ENCODE data around the gene PPARG. TPM values are rescaled to one million over a fixed set of nuclear protein-coding genes. Genes with fewer than 3 reads are reported as not detected.
"Not testable (repeated sequence)": the region's sequence is repeated elsewhere in the genome, so short reads cannot be mapped to it uniquely, and the experiment has no call there.

The PPARG gene
- polyA plus RNA-seq, 6 donors from 2014 or later, result not detected

DNA sequence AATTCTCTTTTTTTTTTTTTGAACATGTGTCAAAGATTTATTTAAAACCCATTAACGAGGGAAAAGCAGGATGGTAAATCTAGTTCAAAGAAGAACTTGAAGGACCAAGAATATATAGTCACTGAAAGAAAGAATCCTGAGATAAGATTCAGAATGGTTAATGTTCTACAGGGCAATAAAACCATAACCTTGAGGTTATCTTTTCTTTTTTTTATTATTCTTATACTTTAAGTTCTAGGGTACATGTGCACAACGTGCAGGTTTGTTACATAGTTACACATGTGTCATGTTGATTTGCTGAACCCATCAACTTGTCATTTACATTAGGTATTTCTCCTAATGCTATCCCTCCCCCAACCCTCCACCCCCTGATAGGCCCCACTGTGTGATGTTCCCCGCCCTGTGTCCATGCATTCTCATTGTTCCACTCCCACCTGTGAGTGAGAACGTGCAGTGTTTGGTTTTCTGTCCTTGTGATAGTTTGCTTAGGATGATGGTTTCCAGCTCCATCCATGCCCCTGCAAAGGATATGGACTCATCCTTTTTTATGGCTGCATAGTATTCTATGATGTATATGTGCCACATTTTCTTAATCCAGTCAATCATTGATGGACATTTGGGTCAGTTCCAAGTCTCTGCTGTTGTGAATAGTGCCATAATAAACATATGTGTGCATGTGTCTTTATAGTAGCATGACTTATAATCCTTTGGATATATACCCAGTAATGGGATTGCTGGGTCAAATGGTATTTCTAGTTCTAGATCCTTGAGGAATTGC lies 97.8 kb downstream of the PPARG start:
- H3K4me1 Mint-ChIP-seq; H3K36me3 Mint-ChIP-seq; DNase-seq; ATAC-seq (ENCODE audit: low read depth in 2 of 2); H3K4me3 Mint-ChIP-seq; H3K27ac Mint-ChIP-seq: not testable (repeated sequence)
- H3K9me3 Mint-ChIP-seq, result peaks cover 0 to 18% (median 4%) of the 10 kb centered on the region in 7 donors
- H3K27me3 Mint-ChIP-seq, result peaks cover 20 to 41% (median 23%) of the 10 kb centered on the region in 3 donors

DNA sequence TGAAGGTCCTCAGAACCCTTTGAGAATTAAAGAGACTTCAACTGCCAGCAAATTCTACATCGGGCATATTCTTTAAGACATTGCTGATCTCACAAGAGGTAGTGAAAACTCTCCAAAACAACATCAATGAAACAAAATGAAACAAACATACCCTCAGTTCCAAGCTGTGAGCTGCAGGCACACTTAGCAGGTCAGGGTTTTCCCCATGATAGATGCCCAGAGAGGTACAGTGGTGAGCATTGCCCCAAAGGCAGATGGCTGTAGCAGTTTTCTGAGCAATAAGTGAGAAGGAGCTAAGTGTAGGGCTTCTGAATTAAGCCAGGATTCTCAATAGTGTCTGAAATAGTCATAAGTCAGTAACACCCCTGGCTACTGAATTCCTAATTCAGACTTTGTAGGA lies 99.3 kb downstream of the PPARG start:
- peaks cover 24 to 41% (median 28%) of the 10 kb centered on the region in 3 donors for H3K27me3 Mint-ChIP-seq
- no peak overlapping the region for H3K4me3 Mint-ChIP-seq
- no peak overlapping the region for H3K27ac Mint-ChIP-seq
- no peak for DNase-seq
- no peaks in the 10 kb centered on the region for H3K4me1 Mint-ChIP-seq
- no peak for ATAC-seq (ENCODE audit: low read depth in 2 of 2)
- peaks cover 0 to 18% (median 4%) of the 10 kb centered on the region in 7 donors for H3K9me3 Mint-ChIP-seq
- no peaks in the 10 kb centered on the region for H3K36me3 Mint-ChIP-seq

DNA sequence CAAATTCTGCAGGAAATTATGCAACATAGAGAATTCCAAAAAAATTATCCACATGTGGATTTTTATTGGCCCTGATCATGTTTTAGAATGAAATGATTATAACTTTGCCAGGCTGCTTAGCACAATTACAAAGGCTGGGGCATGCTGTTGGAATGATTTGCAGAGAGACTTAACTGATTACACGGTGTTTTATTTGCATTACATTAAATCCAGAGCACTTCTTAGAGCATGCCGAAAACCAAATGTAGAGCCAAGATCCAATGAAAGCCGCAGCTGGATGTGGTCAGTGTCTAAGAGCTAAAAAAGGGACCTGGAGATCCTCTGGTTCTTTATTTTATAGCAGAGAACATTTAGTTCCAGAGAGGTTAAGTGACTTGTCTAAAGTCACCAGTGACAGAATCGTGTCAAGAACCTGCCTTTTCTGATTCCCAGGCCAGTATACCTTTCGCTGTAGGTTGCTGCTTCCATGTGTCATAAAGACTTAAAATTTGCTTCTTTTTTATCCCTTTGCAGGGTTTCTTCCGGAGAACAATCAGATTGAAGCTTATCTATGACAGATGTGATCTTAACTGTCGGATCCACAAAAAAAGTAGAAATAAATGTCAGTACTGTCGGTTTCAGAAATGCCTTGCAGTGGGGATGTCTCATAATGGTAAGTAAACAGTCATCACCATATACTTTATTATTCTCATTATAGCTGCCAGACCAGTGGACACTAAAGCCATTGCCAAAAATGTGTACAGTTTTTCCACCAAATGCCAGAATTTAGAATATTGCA lies 103.4 kb downstream of the PPARG start:
- Mint-ChIP-seq H3K4me3 (no peak overlapping the region), H3K27me3 (peaks cover 18 to 30% (median 19%) of the 10 kb centered on the region in 3 donors), H3K36me3 (no peaks in the 10 kb centered on the region), H3K27ac (no peak overlapping the region), H3K9me3 (peaks cover 0 to 11% (median 0%) of the 10 kb centered on the region in 7 donors), H3K4me1 (no peaks in the 10 kb centered on the region)
- ATAC-seq (ENCODE audit: low read depth in 2 of 2) (no peak), DNase-seq (no peak)

DNA sequence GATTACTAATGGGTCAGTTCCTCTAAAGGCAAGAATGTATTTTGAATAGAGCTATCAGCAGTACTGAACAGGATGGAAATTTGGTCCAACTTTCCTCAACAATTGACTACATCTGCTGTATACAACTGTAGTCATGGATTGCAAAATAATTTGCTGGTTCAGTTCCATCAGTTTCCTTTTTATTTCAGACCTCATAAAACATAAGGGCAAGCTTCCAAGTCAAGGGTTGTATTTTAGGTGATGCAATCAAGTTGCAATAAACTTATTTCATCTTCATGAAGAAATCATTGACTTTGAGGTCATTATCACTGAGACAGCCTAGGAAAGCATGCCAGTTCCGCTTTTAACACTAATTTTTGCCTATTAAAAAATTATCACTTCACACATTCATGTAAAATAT lies 105.0 kb downstream of the PPARG start:
- no peak for ATAC-seq (ENCODE audit: low read depth in 2 of 2)
- Mint-ChIP-seq H3K36me3 (no peaks in the 10 kb centered on the region), H3K4me3 (no peak overlapping the region), H3K9me3 (peaks cover 0 to 6% (median 0%) of the 10 kb centered on the region in 7 donors), H3K4me1 (peaks cover 0 to 6% (median 2%) of the 10 kb centered on the region in 3 donors), H3K27me3 (peaks cover 18 to 19% (median 19%) of the 10 kb centered on the region in 3 donors), H3K27ac (no peak overlapping the region)
- no peak for DNase-seq

DNA sequence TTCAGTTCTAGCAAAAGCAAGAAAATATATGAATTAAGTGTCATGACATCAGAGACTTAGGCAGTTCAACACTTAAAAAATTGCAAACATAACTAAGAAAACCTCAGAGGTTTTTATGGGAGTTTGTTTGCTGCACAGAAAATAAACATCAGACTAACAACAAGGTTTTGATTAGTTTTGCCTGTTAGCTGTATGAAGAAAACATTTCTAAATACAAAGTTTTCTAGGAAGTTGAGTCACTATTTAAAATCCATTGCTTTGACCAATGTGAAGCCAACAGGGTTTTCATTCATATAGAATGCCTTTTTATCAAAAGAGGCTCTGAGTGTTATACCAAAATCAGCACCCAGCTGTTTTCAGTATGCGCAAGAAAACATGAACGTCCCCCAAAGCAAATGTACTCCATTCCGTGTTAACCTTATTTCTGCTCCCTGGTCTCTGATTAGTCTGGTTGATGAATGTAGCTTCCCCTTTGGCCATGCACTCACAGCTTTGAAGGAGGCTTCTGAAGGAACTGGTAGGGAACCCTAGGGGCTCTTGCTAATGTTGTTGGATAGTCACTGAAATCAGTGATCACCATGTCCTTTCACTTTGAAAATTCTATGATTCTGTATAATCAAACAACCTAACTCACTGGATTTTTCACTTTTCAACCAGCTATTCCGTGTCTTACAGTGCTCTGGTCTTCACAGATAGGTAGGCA lies 105.8 kb downstream of the PPARG start:
- H3K4me1 Mint-ChIP-seq, result peaks cover 4 to 12% (median 8%) of the 10 kb centered on the region in 3 donors
- H3K9me3 Mint-ChIP-seq, result no peaks in the 10 kb centered on the region
- no peaks in the 10 kb centered on the region for H3K36me3 Mint-ChIP-seq
- H3K4me3 Mint-ChIP-seq, result no peak overlapping the region
- ATAC-seq (ENCODE audit: low read depth in 2 of 2) (no peak), DNase-seq (no peak)
- H3K27ac Mint-ChIP-seq, result no peak overlapping the region
- H3K27me3 Mint-ChIP-seq, result peaks cover 11% of the 10 kb centered on the region in 3 donors

DNA sequence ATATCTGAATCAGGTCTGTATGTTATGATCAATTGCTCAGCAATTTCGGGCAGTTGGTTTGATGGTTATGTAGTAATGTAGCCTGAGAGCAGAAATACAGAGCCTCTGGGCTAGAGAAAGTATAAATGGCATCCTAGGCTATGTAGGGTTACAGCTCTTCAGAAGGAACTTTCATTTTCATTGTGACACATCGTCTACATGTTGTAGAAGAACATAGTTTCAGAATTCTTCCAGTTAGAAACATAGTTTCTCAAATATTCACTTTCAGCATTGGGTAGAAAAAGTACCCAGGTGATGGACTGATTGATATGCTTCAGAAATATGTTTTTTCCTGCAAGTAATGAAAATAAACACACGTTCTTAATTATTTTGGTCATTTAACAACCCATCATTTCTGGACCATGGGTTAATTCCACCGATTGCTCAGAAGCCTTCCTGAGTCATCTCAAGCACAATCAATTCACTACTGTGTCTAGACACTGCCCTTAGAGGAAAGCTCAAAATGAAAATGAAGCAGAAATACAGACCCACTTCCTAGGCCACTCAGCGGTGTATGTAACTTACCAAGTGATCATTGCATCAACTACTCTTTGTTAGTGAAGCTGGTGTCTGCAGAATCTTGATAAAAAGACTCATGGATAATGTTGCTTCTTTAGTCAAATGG lies 106.6 kb downstream of the PPARG start:
- Mint-ChIP-seq H3K4me1 (peaks cover 7 to 19% (median 11%) of the 10 kb centered on the region in 3 donors), H3K27me3 (peaks cover 10 to 11% (median 11%) of the 10 kb centered on the region in 3 donors), H3K4me3 (peak overlapping the region in 2 of 8 donors; percentile 12 to 42), H3K36me3 (no peaks in the 10 kb centered on the region), H3K27ac (no peak overlapping the region), H3K9me3 (no peaks in the 10 kb centered on the region)
- no peak for DNase-seq
- no peak for ATAC-seq (ENCODE audit: low read depth in 2 of 2)

DNA sequence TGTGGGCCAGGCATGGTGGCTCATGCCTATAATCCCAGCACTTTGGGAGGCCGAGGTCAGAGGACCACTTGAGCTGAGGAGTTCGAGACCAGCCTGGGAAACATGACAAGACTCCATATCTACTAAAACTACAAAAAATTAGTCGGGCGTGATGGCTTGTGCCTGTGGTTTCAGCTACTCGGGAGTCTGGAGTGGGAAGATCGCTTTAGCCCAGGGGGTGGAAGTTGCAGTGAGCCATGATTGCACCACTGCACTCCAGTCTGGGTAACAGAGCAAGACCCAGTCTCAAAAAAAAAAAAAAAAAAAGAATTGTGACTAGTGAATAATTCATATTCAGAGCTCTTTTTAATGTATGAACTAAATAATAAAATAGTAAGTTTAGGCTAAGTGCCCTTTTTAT lies 107.6 kb downstream of the PPARG start:
- ATAC-seq (ENCODE audit: low read depth in 2 of 2), result no peak
- H3K27ac Mint-ChIP-seq, result no peak overlapping the region
- no peak overlapping the region for H3K4me3 Mint-ChIP-seq
- H3K9me3 Mint-ChIP-seq, result no peaks in the 10 kb centered on the region
- H3K4me1 Mint-ChIP-seq, result peaks cover 14 to 28% (median 21%) of the 10 kb centered on the region in 3 donors
- no peaks in the 10 kb centered on the region for H3K36me3 Mint-ChIP-seq
- DNase-seq, result no peak
- H3K27me3 Mint-ChIP-seq, result peaks cover 2 to 7% (median 3%) of the 10 kb centered on the region in 3 donors

DNA sequence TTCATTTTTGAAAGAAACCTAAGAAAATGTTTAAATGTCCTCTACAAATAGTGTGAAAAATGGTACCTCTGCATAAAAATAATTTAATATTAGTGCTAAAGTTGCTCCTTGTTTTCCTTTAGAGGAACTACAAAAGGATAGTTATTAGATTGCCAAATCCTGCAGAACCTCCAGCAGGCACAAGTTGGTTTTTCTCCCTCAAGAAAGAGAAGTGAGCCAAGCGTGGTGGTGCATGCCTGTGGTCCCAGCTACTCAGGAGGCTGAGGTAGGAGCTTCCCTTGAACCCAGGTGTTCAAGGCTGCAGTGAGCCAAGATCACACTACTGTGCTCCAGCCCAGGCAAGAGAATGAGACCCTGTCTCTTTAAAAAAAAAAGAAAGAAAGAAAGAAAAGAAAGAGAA lies 110.4 kb downstream of the PPARG start:
- Mint-ChIP-seq H3K36me3 (no peaks in the 10 kb centered on the region), H3K4me3 (peak overlapping the region in 7 of 8 donors; percentile 4 to 63 (median 40)), H3K27ac (peak overlapping the region in 3 of 6 donors; percentile 48 to 66 (median 51)), H3K4me1 (peaks cover 14 to 28% (median 21%) of the 10 kb centered on the region in 3 donors), H3K9me3 (no peaks in the 10 kb centered on the region), H3K27me3 (no peaks in the 10 kb centered on the region)
- no peak for ATAC-seq (ENCODE audit: low read depth in 2 of 2)
- DNase-seq, result no peak

DNA sequence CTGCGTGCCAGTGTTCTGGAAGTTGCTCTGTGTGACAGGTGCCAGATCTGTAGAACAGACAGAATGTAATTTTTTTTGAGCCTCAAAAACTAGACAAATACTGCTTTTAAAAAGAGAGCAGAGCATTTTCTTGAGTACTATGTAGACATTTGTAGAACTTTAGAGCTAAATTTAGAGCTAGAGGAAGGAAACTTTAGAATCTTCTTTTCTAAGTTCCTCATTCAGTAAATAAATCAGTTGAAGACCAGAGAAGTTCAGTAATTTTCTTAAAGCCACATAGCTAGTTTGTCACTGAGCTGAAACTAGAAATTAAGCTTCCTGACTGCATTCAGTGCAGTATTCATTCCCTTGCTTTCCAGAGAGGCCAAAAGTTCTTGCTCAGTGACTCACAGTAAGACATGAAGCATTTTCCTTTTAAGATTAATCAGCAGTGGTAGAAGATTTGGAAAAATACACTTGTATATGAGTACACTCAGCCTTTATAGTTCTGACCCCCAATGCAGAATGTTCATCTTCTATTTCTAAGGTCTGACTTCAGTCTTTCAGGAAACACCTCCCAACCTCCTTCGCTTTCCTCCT lies 111.8 kb downstream of the PPARG start:
- Mint-ChIP-seq H3K9me3 (no peaks in the 10 kb centered on the region), H3K27ac (peak overlapping the region in 4 of 6 donors; percentile 6 to 81 (median 30)), H3K27me3 (no peaks in the 10 kb centered on the region), H3K4me1 (peaks cover 14 to 28% (median 21%) of the 10 kb centered on the region in 3 donors), H3K4me3 (peak overlapping the region in 5 of 8 donors; percentile 22 to 45 (median 32)), H3K36me3 (no peaks in the 10 kb centered on the region)
- ATAC-seq (ENCODE audit: low read depth in 2 of 2) (no peak), DNase-seq (no peak)

DNA sequence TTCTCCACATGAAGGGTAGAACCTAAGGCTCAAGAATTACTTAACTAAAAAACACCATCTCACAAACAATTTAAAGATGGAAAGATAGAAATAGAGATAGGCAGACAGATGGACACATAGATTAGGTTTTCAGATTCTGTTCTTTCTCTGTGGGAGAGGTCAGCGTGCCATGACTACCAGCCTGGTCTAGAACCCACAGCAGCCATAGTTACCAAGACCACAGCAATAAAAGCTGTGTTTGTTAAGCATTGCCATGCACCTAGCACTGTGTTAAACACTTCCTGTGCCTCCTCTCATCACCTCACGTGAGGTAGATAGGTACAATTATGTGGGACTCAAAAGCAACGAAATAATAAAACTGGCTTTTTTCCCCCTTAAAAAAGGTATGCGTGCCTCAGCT lies 112.3 kb downstream of the PPARG start:
- peak overlapping the region in 2 of 6 donors; percentile 7 to 71 for H3K27ac Mint-ChIP-seq
- peak overlapping the region in 4 of 8 donors; percentile 2 to 45 (median 23) for H3K4me3 Mint-ChIP-seq
- H3K36me3 Mint-ChIP-seq, result no peaks in the 10 kb centered on the region
- no peaks in the 10 kb centered on the region for H3K9me3 Mint-ChIP-seq
- DNase-seq (no peak), ATAC-seq (ENCODE audit: low read depth in 2 of 2) (no peak)
- peaks cover 14 to 28% (median 21%) of the 10 kb centered on the region in 3 donors for H3K4me1 Mint-ChIP-seq
- no peaks in the 10 kb centered on the region for H3K27me3 Mint-ChIP-seq

DNA sequence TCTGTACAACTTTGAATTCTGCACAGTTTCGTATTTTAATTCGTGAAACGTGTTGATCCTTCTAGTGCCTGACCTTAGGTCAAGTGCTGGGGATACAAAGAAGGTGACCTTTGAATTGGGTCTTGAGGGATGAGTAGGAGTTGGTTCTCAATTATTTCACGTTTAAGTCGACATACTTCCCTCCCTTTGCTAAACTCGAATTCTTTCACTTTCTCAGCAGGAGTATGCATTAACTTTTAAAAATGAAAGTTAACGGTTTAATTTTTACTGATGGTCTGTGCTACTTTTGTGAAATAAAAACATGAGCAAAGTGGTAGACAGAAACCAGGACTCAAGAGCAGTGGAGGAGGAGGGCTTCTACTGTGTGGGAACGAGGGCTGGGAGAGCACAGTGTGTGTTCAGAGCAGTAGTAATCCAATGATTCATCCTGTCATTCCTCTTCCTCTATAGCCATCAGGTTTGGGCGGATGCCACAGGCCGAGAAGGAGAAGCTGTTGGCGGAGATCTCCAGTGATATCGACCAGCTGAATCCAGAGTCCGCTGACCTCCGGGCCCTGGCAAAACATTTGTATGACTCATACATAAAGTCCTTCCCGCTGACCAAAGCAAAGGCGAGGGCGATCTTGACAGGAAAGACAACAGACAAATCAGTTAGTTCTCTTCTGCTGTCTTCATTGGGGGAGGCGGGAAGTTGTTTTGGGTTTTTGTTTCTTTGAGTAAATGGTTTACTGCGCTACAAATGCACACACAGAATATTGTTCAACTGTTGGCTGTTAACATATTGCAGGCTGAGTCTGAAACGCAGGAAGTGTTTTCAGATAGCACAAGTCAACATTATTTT lies 116.8 kb downstream of the PPARG start:
- Mint-ChIP-seq H3K4me1 (peaks cover 6 to 7% (median 7%) of the 10 kb centered on the region in 3 donors), H3K9me3 (no peaks in the 10 kb centered on the region), H3K27me3 (peaks cover 0 to 9% (median 6%) of the 10 kb centered on the region in 3 donors), H3K36me3 (no peaks in the 10 kb centered on the region), H3K27ac (peak overlapping the region in 1 of 6 donors; percentile 33), H3K4me3 (no peak overlapping the region)
- DNase-seq (no peak), ATAC-seq (ENCODE audit: low read depth in 2 of 2) (no peak)

All from naive B cell (primary cell).